T47D (cell line): ENCODE measurements around the gene TNN.
A peak's percentile ranks its signal among the peaks of the same experiment; 100 is the strongest.

Experiments
- DNase-seq, 2 experiments: peaks; one replicate each; pipeline versions ENCODE4 v3.0.0 to v3.0.0-alpha.2; 2011 to 2012; ENCODE audit warnings: low read depth in 1 of 2, low spot score in 1 of 2
- JUND ChIP-seq: IDR thresholded peaks from 2 replicates; pipeline ENCODE4 v1.6.1; 2012; ENCODE audit warnings: low read depth
- in situ Hi-C: cut with HindIII; loops from 2 replicates; pipeline ENCODE4 v1.10.0; 2016; ENCODE audit warnings: low sequenced_read_pairs, low pct_unique_long_range_greater_than_20kb

TNN gene

DNA sequence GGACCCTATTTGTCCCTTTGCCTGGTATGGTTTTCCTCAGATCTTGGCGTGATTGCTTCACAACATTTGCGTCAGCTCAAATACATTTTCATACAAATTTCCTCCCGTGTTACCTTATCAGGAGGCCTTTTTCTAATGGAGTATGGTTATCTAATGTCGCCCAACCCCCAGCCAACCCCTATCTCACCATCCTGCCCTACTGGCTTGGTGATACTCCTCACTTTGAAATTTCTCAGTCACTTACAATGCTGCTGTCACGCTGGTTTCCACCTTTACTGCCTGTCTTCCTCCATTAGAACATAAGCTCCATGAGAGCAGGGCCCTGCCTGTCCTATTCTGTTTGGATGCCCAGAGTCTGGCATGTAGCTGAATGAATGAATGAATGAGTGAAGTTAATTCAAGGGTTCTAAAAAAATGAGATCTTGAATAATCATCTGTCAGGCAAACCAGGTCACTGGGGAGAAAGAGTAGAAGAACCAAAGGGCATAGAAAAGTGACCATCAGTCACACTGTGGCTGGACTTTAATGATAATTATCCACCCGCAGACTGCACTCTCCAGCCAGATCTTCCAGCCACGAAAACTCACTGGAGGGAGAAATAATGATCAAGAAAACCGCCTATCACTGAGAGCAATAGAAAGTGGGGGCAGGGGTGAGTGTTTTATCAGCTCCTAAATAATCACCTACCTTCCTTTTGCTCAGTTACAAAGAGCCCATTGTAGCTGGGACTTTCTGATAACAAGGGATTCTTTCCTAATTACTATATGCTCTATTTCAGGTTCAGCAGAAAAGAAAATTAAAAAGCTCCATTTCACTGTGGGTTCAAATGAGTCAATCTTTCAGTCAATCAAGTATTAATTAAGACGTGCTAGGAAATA is 103.6 kb downstream of the TNN start:
- no peak for TF ChIP-seq JUND
- DNase-seq = no peak
- in situ Hi-C loops = no loop called here

DNA sequence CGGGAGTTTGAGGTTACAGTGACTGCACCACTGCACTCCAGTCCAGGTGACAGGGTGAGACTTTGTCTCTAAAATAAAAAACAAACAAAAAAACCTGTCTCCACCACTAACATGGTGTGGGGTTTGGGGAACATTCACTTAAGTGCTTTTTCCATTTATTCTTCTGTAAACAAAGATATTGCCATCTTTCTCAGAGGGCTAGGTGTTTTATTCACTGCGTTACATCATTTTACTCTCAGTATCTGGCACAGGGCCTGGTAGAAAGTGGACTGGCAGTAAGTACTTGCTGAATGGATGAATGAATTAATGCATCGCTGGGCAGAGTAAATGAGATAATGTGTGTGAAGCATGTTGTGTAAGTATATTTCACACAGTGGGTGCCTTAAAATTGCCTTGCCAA is 104.9 kb downstream of the TNN start:
- no peak for DNase-seq
- no peak for TF ChIP-seq JUND
- in situ Hi-C loops = no loop called here

DNA sequence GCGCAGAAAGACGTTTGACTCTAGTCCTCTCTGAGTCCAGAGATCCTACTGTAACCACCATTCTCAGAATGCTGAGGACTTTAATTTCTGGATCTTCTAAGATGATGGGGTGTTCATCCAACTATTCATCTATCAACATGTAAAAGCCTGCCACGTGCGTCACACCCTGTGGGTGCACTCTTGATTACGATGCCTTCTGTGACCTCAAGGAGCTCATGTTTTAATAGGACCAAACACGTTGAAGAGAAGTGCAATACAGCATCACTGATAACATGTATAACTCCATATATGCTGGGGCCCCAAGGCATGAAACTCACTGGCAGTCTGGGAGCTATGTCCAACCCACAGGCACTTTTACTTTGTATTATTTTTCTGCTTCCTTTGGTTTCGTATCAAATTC is 105.9 kb downstream of the TNN start:
- DNase-seq = no peak
- in situ Hi-C loops = no loop called here
- TF ChIP-seq JUND = no peak

DNA sequence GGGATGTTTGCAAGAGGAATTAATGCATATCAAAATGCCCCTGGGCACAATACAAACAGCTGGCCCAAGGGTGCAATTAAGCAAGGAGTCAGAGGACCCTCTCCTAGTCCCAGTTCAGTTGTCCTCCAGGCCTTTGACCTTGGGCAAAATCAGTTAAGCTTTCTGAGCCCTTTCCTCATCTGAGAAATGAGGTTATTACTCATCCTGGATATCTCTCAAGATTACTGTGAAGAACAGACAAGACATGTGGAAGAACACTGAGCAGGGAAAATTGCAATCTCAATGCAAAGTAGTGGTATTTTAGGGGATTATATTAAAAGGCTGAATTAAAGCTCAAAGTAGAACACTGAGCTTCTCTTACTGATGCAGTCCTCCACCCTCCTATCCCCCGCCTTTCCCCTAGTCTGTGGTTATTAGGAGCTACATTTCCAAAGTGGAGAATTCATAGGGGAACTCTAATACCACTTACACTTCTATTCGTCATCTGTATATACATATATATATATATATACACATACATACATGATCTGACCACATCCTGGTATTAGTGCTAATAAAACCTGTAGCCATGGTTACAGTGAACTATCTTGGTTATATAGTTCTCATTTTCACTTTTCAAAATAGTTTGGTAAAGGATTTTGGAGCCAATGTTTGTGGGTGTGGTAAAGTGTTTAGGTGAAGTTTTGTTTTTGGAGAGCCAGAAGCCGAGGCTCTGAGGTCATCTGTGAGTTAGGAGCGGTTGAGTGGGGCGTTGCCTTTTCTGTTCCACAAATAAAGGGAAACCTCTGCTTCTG is 106.9 kb downstream of the TNN start:
- DNase-seq = no peak
- in situ Hi-C loops = no loop called here
- TF ChIP-seq JUND = no peak

DNA sequence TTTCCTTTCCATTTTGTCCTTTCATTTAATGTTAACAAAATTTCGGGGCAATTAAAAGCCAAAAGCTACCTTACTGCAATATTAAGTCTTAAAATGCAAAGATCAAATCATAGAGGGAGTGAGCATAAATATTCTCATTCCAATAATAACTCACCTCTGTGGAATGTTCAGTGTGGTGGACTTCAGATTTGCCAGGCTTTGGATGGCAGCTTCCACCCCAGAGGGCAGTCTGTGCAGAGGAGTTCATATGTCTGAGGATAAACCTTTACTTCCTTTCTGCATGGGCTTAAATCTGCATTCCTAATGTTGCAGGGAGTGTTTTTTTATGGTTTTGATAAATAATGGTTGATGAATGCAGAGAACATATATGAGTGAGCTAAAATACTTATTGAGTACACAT is 108.6 kb downstream of the TNN start:
- DNase-seq = no peak
- TF ChIP-seq JUND = no peak
- in situ Hi-C loops = no loop called here

DNA sequence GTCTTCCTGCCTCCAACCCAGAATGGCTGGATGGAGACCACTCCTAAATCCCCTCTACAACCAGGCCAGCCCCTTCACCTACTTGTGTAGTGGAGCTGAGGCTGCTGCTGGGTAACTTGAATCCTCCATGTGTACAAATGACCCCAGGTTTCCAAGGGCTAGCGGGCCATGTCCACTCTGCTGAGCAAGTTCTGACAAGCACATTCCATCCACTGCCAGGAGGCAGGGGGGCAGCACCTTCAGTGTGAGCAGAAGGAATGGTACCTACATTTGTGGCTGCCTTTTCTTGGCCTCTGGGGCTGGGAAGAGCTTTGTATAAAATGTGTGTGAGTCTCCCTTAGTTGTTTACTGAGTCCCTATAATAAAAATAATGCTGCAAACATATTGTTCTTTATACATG is 110.4 kb downstream of the TNN start:
- TF ChIP-seq JUND = no peak
- peak; percentile 15 to 84 for DNase-seq
- in situ Hi-C loops = no loop called here

DNA sequence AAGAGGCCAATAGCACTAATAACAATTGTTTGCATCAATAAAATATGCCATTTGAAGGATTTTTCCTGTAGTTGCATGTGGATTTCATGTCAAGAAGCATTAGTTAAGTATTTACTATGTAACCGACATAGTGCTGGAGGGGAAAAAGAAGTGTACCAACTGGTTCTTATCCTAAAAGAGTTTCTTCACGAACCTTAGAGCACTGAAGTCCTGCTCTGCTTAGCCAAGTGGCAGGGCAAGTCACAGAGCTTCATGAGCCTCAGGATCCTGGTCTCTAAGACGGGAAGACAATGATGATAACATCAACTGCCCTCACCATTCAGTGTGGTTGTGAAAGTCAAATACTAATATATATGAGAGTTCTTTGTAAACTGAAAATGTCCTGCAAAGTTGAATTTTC is 110.8 kb downstream of the TNN start:
- DNase-seq = peak; percentile 62 to 95
- in situ Hi-C loops = no loop called here
- TF ChIP-seq JUND = no peak; the same call in 1 of the 2 replicates

DNA sequence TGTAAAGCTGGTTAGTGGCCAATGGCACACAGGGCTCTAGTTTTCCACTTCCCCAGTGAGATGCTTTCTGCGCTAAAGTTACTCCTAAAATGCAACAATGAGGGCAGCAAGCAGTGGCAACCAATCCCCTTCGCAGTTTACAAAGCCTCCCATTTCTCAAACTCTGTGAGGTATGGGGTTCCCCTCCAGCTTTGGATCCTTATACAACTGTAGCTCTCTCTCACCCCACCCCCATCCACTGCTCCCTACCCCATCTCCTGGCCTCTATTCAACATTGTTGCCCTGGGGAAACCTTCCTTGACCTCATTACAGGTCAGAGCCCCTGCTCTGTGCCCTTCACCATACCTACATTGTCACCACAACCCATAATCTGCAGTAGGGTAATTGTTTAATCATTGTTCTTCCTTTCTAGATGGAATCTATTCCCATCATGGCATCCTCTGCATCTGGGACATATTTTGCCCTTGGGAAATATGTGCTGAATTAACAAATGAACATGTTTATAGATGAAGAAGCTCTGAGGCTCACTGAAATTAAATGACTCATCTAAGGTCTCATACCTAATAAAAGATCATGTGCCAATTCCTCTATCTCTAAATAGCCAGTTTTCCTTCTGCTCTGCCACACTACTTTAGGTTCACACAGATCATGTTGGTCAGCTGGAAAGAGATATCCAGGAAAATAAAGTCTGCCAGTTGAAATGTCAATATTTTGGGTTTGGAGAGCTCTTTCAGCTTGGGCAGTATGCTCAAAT is 112.4 kb downstream of the TNN start:
- in situ Hi-C loops = no loop called here
- peak in 1 of 2 experiments; percentile 42 for DNase-seq
- TF ChIP-seq JUND = no peak

DNA sequence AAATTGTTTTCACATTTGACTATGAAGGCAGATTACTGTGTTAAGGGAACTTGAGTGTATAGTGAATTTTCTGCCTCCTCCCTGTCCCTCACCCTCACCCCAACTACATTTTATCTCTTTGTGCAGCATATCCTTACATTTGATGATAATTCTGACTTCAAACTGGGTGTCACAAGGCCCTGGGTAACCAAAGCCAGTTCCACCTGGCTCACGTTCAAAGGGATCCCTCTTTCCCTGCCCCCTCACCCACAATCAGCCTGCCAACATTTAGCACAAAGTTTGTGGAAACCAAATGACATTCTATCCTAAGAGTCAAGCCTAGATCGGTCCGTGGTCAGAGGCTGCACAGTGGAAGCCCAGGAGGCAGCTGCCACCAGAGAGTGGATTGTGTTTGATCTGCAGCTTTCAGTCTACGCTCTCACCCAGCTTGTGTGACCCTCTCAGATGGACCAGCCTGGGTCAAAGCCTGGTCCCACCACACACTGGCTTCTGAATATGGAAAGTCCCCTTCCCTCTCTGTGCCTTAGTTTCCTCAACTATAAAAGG is 114.6 kb downstream of the TNN start:
- in situ Hi-C loops = no loop called here
- TF ChIP-seq JUND = no peak

DNA sequence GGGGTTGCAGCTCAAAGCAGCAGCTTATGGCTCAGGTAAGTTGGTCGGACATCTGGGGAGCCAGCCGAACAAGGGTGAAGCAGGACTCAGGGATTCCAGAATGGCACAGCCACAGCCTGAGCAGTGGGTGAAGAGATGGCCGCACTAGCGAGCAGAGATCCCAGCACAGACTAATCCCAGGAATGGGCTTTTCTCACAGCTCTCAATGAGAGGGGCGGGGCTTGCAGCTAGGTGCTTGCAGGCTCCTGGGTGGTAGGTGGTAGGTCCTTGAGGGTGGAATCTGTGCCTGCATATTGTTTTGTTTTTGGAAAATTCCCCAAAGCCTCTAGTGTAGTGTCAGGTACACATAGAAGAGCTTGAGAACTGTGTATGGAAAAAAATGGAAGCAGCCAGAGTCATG is 116.0 kb downstream of the TNN start:
- no peak for TF ChIP-seq JUND
- in situ Hi-C loops = no loop called here
- DNase-seq = no peak

More for the DNA sequence above, 114.6 kb downstream of the TNN start:
- DNase-seq = no peak

DNA sequence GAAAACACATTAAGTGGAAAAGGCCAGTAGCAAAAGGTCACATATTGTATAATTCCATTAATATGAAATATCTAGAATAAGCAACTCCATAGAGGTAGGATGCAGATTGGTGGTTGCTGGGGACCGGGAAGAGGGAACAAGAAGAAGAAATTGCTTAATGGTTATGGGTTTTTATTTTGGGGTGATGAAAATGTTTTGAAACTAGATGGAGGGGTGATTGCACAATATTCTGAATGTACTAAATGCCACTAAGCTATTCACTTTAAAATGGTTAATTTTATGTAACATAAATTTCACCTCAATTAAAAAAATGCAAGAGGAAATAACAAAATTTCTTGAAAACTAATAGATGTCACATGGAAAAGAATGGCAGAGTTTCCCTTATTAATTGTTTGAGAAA is 118.3 kb downstream of the TNN start:
- DNase-seq = no peak
- in situ Hi-C loops = no loop called here
- TF ChIP-seq JUND = no peak

DNA sequence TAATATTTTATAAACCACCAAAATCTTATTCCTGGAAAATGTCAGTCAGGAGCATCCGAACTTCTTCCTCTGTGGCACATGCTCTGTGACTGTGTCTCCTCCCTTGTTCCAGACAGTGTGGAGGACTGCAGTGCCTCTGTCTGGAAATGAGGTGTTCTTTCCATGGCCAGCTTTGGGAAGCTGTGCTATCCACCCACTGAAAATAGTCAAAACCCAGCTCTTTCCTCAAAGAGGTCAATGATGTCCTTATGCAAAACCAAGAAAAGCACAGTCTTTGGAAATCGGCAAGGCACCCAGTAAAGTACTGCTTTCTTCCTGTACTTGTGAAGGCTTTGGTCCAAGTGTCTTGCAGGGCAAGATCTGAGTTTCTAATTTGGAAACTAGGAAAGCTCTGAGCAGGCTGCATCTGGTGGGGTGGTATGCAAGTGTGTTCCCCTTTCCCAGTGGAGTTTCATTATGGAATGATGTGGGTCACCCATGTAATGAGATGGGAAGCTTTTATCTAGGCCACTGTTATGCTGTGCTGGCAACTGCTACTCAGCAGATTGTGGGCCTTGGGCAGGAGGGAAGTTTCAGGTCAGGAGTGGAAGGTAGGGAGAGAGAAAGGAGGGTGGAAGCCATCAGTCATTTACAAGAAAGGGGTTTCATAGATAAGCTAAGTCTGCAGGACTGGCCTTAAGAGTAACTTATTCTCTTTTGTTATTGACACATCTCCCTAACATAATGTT is 119.0 kb downstream of the TNN start:
- no peak for TF ChIP-seq JUND
- in situ Hi-C loops = no loop called here
- DNase-seq = no peak
